GM18517 (cell line): ENCODE measurements around the gene PLXNA4.

Experiments used
- ATAC-seq: cut with Tn5 transposase; IDR thresholded peaks from one replicate; pipeline ENCODE4 v1.9.1; 2021; ENCODE audit warnings: mild to moderate bottlenecking, moderate library complexity; ENCODE audit not compliant: unreplicated experiment

The PLXNA4 gene

DNA sequence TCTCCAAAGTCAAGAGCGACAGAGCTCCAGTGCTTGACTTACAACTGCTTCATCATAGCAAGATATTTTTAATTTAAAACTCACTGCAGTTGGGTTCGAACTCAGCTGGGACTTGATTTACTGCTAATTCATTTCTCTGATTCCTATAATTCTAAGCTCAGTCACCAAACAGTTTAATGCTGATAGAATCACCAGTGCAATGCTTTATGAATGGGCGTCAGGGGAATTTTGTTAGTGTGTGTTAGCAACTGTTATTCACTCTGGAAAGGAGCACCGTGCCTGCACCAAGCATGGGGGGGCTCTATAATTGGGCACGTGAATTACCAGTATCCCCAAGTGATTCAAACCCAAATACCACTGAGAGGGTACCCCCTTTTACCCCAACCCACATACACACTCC, 10.4 kb downstream of the PLXNA4 start:
- ATAC-seq, result no peak

DNA sequence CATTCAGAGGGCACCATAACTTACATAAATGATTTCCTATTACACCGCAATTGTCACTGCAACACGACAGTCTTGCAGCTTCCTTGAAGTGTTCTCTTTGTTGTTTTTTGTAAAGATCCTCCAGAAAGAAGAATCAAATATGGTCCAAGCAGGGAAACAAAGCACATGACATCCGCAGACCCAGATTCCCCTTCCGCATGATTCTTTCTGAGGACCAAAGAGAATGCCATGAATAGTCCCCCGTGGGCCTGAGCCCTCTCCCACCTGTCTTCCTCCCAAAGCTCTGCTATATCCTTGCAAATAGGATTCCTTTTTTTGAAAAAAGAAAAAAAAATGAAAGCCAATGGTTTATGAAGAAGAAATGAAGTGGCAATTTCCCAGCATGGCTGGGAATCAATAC, 10.8 kb downstream of the PLXNA4 start:
- ATAC-seq, result no peak

DNA sequence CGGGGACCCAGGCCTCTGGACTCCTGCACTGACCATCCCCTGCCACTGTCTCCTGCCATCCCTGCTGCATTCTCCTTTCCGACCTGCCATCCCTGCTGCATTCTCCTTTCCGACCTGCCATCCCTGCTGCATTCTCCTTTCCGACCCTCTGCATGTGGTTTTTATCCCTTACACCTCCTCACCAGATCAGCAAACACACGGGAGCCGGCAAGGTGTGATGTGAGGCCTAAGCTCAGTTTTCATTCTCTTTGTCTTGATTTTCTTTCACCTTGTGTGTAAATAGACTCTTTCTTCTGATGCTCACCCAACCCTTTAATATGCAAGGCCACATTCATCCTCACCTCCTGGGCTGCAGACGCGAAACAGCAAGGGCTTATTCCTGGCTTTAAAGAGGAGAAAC, 11.4 kb downstream of the PLXNA4 start:
- no peak for ATAC-seq

DNA sequence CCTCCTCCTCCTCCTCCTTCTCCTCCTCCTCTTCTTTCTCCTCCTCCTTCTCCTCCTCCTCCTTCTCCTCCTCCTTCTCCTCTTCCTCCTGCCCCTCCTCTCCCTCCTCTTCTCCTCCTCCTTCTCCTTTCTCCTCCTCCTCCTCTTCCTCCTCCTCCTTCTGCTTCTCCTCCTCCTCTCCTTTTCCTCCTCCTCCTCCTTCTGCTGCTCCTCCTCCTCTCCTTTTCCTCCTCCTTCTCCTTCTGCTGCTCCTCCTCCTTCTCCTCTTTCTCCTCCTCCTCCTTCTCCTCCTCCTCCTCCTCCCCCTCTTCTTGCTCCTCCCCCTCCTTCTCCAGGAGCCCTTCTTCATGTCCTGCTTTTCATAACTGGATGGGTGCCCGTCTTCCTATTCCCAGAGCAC, 12.2 kb downstream of the PLXNA4 start:
- ATAC-seq, result no peak

DNA sequence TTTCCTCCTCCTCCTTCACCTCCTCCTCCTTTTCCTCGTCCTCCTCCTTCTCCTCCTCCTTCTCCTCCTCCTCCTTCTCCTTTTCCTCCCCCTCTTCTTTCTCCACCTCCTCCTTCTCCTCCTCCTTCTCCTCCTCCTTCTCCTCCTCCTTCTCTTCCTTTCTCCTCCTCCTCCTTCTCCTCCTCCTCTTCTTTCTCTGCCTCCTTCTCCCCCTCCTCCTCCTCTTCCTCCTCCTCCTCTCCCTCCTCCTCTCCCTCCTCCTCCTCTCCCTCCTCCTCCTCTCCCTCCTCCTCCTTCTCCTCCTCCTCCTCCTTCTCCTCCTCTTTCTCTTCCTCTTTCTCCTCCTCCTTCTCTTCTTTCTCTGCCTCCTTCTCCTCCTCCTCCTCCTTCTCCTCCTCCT, 13.6 kb downstream of the PLXNA4 start:
- ATAC-seq, result no peak

DNA sequence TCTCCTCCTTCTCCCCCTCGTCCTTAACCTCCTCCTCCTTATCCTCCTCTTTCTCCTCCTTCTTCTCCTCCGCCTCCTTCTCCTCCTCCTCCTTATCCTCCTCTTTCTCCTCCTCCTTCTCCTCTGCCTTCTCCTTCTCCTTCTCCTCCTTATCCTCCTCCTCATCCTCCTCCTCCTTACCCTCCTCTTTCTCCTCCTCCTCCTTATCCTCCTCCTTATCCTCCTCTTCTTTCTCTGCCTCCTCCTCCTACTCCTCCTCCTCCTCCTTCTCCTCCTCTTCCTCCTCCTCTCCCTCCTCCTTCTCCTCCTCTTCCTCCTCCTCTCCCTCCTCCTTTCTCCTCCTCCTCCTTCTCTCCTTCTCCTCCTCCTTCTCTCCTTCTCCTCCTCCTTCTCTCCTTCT, 14.5 kb downstream of the PLXNA4 start:
- no peak for ATAC-seq

DNA sequence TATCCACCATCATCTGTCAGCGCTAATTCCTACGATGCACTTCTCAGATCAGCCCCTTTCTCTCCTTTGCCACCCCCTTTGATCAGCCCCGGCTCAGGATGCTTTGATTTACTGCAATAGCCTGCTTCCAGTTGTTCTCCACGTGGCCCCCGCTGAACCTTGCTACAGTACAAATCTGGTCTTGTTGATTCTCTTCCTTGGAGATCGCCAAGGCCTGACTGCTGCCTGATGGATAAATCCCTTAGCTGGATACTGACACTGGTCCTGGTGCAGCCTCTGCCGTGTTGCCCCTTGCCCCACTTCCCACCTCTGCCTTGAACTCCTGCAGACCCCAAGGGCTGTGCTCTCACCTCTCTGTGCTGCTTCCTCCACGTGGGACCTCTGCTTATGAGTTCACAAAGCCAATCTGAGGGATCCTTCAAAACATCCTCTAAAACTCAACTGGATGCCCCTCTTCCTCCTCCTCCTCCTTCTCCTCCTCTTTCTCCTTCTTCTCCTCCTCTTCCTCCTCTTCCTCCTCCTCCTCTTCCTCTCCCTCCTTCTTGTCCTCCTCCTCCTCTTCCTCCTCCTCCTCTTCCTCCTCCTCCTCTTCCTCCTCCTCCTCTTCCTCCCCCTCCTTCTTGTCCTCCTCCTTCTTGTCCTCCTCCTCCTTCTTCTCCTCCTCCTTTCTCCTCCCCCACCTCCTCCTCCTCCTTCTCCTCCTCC, 15.3 kb downstream of the PLXNA4 start:
- ATAC-seq, result no peak

DNA sequence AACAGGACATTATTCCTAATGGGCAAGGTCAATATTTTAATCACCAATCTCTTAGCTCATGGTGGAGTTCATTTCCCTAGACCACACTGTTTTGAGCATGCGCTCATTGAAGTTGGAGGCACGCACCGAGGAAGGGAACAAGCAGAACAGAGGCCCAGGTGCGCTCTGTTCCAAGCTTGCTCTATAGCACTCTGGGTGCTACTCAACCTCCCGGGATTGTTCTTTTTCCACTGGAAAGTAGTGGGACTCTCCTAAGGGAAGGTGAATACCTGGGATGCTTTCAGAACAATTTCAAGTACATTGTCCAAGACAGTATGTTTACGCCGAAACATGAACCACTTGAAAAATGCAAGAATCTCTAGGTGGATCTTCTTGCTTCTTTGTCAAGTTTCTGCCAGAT, 16.2 kb downstream of the PLXNA4 start:
- ATAC-seq, result no peak

DNA sequence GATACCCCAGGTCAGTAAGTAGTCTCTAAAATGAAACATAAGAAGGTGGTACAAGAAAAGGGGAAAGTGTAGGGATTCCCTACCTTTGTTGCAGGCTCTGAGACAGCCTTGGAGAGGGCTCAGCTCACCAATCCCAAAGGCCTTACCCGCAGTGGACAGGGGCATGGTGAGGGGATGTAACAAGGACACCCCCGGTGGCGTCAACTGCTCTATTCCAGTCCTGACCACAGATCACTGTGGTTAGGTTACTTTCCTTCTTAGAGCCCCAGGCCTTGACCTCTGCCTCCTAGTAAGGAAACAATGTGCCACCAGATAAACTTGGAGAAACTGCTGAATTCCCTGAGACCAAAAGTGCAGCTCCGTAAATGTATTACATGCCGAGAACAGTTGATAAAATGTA, 17.5 kb downstream of the PLXNA4 start:
- no peak for ATAC-seq

DNA sequence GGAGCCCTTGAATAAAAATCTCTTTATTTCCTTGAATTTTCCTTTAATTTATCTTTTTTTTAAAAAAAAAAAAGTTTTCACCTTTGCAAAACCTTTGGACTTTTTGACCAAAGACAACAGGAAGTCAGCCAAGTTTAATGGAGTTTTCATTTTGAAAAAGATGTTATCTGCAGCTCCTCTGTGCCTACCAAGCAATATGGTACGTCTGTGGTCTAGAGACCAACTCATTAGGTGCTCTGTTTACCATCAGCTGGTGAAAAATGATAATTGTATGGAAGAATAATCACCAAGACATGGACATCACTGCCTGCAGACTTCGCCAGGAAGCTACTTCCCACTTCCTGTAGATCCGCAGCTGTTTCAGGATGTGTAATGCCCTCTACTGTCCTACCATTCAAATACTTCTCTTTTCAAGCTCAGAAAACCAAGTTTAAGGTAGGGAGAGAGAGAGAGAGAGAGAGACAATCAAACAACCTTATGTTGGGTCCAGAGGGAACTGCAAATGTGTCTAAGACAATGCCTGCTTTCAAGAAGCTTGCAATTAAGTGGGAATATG, 18.7 kb downstream of the PLXNA4 start:
- no peak for ATAC-seq

DNA sequence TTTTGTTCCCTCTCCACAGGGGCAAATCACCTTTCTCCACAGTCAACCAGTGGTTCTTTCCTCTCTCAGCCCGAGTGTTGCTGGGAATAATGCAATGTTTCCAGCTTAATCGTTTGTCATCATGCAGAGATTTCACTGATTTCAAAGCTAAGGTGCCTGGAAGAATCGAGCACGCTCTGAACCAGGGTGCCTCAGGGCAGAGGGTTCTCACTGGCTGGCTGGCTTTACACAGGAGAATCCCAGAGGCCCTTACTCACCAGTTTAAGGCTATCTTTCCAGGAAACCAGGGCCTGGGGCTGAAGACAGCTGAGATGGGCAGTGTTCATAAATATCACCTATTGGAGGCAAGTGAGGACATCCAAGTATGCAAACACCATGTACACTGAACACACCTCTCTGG, 21.8 kb downstream of the PLXNA4 start:
- ATAC-seq, result no peak

DNA sequence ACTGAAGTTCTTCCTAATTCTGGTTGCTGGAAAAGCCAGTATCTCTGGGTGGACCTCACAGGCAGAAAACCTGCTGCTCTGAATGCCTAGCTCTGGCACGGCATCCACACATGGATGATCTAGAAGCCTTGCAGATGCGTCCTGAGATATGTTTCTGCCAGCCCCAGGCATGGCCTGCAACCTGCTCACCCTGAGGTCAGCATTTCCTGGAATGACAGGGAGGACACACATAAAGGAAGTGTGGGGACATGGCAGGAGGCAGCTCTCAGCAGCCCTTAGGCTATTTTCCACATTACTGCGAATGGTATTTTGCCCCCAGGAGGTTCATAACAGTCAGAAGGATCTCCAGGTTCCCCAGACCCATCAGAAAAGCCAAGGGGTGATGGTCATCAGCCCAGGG, 23.2 kb downstream of the PLXNA4 start:
- no peak for ATAC-seq

DNA sequence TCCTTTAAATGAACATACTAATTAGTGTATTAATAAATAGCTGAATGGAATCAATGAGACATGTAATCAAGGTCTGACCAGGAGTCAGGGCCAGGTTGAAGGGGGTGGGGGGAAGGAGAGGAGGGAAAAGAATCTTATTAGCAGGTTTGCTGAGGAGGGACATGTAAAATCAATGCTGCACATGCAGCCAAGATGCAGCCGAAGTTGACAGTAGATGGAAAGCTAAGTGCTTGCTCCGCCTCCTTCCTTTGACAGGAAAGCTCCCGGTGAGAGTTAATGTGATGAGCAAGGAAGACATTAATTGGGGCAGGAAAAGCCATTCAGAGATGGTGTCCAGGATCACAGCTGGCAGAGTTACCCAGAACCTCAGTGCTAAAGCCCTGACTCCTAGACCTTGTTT, 24.4 kb downstream of the PLXNA4 start:
- no peak for ATAC-seq

DNA sequence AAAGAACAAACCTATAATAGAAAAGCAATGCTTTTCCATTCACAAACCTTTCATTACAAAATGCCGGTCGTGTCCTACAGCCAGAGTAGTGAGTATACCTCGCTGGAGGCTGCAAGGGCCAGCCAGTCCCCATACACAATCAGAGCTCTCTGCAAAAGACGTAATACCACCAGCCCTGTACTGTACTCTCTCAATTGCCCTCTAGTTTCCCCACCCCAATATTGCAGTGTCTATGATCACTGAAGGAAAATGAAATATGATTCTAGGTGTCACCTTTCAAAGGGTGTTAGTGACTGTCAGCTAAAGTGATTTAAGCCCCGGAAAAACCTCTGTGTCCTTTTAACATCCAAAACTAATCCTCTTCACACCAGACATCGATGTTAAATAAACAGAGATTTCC, 24.8 kb downstream of the PLXNA4 start:
- ATAC-seq, result no peak

DNA sequence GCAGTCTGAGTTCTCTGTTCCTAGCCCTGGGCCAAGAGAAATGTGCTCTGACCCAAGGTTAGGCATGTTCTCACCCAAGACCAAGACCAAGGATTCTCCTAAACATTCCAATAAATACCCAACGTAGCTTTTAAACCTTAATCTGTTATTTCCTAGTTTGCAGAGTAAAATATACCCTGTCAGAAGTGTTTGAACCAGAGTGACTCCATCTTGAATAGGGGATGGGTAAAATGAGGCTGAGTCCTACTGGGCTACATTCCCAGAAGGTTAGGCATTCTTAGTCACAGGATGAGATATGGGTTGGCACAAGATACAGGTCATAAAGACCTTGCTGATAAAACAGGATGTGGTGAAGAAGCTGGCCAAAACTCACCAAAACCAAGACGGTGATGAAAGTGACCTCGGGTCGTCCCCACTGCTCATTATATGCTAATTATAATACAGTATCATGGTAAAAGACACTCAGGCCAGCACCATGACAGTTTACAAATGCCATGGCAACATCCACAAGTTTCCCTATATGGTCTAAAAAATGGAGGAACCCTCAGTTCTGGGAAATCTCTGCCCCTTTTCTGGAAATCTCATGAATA, 27.7 kb downstream of the PLXNA4 start:
- no peak for ATAC-seq

DNA sequence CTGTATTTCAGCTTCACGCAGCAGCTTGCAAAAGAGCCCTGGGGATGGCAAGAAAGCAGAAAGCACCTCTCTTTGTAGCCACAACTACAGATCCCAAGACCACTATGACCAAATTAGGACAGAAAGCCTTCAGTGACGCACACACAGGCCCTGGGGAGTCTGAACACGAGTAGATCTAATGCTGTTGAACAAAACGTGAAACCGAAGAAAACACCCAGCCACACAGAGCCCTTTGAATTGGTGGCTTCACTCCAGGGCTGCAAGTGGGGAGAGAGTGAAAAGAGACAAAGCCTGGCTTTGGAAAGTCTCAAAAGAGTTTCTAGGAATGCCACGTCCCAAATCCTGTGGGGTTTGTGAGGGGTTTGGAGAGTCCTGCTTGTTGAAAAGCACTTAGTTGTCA, 28.4 kb downstream of the PLXNA4 start:
- ATAC-seq, result no peak

DNA sequence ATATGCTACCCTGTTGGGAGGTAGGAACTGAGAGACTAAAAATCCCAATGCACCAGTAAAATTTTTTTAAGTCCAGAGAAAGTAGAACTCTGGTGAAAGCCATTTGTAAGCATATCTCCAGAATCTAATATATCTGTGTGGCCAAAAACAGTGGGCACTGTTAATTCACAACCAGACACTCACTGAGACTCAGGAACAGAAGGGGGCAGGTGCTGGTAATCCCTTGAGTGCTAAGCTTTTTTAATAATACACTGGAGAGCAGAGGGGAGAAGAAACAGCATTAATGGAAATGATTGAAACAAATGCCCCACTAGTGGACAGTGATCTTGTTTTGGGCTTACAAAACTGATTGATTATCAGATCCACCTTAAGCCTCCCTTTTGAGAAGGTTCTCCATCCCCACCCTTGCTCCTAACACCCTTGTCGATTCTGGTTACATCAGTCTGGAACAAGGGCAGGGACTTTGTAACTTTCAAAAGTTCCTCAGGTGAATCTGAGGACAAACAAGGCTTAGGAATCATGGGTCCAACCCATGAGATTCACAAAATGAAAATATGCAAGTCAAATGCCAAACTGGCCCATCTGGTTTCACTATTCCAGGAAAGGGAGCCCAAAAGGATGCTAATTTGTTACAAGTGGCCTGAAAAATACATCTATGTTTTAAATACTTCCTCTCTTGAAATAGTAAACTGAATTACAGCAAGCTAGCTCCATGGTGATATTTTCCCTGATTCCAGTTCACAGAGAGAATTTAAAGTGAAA, 29.7 kb downstream of the PLXNA4 start:
- no peak for ATAC-seq

DNA sequence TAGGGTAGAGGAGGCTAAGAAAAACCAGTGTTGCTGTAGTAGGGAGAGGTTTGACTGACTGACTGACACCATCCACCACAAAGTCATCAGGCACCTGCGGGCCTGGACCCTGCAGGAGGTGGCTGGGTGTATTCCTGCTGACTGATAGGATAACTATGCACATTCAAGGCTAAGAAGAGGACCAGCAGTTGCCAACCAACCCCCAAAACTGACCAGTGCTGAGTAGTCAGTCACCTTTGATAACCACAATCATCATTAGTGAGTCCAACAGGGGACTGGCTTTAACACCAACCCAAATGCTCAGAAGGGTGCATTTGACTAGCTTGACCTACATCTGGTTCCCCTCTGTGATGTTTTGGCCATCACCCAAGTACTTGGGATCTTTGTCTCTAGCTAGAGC, 30.5 kb downstream of the PLXNA4 start:
- no peak for ATAC-seq

DNA sequence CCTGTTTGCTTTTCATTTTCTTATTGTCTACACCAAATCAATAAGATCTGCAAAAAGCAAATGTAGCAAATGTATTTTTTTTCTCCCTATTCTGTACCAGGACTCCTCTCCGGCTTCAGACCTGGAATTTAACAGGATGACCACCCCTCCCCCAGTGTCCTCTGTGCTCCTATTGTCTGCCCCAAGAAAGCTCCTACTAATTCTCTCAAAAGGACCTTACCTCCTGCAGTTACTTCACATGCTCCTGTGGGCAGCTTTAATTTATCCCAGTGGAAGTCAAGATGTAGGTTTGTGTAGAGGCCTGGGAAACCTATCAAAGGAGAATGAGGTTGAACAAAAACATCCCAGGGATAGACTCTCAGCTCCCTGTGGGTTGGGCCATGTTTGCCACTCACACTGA, 31.3 kb downstream of the PLXNA4 start:
- ATAC-seq, result no peak

DNA sequence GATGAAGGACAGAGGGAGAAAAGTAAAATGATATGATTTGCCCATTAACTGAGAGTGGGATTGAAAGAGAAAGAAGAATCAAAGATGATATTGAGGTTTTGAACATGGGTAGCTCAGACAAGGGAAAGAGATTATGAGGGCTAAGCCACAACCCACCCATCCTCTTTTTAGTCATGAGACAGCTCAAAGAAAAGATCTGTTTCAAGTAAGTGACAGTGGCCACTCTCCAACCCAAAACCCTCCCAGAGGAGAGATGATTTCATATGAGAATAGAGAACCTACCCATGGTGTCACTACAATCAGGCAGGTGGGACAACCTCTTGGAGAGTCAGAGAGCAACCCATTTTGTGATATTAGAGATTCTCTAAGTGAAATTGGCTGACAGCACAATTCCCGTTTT, 32.2 kb downstream of the PLXNA4 start:
- ATAC-seq, result no peak

DNA sequence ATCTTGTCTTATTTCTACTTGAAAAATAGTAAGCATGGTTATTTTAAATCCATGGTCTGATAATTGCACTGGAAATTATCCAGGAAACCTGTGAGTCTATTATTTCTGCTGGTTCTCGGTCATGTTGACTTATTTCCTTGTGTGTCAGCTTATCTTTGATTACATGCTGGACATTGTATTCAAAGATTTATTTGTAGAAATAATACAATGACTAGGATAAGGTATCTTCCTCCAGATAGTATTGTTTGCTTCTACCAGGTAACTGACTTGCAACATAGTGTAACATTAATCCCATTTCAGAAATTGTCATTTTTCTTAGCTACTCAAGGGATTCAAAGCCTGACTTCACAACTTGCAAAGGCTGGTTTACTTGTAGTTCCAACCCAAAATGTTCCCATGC, 33.4 kb downstream of the PLXNA4 start:
- no peak for ATAC-seq

DNA sequence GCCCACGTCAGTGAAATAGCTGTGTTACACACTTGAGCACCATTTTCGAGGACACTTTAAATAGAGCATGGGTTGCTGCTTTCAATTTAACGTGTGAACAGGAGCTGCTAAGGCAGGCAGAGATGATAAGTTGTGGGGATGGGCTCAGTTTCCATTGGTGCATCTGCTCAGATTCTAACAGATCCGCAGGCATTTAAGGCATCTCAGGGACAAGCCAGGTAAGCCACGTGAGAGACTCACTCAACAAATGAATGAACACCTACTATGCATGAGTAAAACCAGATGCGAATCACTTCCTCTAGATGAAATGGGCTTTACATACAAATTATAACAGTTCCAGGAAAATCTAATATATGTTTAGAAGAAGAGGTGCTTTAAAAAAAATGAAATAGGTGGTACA, 34.6 kb downstream of the PLXNA4 start:
- no peak for ATAC-seq
